NOMO-1 treated with dmso at 0.1 percent for 144 hours (cell line): Measurements from ENCODE around the gene DNASE1L1.

Experiments
- DNase-seq: peaks from one replicate; lab custom pipeline; 2025; ENCODE audit not compliant: unreplicated experiment; lab: John Stamatoyannopoulos, UW

Gene DNASE1L1

DNA sequence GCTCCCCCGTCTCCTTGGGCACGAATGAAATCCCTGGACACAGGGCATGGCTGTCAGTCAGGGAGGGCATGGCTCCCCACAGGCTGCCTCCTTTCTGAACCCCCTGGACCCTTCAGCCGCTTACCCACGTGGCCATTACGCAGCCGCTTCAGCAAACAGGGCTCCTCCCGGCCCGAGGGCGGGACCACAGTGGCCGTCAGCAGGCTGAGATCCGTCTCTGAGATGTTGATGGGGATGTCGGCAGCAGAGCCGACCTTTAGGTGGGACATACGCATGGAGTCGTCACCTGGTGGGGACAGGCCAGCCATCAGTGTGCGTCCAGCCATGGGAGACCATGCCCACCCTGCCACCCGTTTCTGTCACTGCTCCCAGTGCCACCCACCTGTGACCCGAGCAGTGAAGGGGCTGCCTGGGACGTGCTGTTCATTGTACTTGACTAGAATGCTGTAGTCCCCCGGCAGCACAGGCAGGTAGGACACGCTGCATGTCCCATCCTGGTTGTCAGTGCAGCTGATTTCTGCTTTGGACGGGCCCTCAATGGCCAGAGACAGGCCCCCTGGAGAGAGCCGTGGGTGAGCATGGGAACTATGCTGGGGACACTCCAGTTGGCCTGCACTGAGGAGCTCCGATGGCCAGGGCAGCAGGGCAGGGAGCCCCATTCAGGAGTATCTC lies 55.7 kb downstream of the DNASE1L1 start:
- no peak for DNase-seq

DNA sequence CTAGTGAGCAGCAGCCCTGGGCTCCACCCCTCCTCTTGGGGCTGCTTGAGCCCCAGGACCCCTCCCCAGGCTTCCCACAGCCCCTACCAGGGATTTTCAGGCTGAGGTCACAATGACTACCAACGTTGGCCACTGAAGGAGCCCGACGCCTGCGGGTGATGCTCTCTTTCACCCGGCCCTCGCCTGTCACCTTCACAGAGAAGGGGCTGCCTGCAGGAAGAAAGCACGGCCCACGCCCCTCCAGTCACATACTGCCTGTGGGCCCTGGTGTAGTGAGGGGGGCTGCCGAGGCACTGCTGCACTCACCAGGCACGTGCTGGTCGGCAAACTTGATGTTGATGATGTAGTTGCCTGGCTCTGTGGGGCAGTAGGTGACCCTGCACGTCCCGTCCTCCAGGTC lies 56.6 kb downstream of the DNASE1L1 start:
- DNase-seq: no peak

DNA sequence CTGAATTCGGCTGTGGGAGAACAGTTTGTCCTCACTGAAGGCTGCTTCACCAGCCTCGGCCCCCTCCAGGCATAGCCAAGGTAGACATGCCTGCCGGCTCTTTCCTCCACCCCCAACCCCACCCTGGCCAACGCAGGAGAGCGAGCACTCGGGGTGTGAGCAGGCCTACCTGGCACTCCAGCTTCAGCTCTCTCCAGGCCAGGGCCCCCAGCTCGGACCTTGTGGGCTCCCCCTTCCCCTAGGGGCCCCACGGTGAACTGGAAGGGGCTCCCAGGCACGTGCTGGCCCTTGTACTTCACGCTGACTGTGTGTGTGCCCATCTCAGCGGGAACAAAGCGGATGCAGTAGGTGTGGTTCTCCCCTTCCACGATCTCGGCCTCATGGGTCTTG lies 57.0 kb downstream of the DNASE1L1 start:
- no peak for DNase-seq
